Activated CD4-positive, alpha-beta memory T cell treated with anti-CD3 and anti-CD28 coated beads for 36 hours (primary cell): ENCODE data around the gene PMP22. TPM values are rescaled to one million over a fixed set of nuclear protein-coding genes. Genes with fewer than 3 reads are reported as not detected.

ENCODE experiments used
- CTCF ChIA-PET: fragments of 350-600 bp; sonication (Branson Sonifier 250); formaldehyde crosslinking; loops from one replicate; lab custom pipeline; 2021; ENCODE audit warnings: antibody characterized with exemption, inconsistent platforms; lab: Charles Lee
- POLR2A ChIA-PET: fragments of 350-600 bp; sonication (Branson Sonifier 250); formaldehyde crosslinking; loops from one replicate; lab custom pipeline; 2021; ENCODE audit warnings: antibody characterized with exemption; lab: Charles Lee
- DNase-seq: peaks from one replicate; pipeline ENCODE4 v3.0.0-alpha.2; 2020
- H3K27ac Mint-ChIP-seq: one replicate; pipeline ENCODE4 v1.8.0; 2021; ENCODE audit warnings: mixed read lengths
- H3K27me3 Mint-ChIP-seq: one replicate; pipeline ENCODE4 v1.8.0; 2021; ENCODE audit warnings: mixed read lengths
- H3K36me3 Mint-ChIP-seq: one replicate; pipeline ENCODE4 v1.8.0; 2021; ENCODE audit warnings: mixed read lengths
- H3K4me1 Mint-ChIP-seq: one replicate; pipeline ENCODE4 v1.8.0; 2021; ENCODE audit warnings: low read depth, mixed read lengths
- H3K4me3 Mint-ChIP-seq: one replicate; pipeline ENCODE4 v1.8.0; 2021; ENCODE audit warnings: mild to moderate bottlenecking, mixed read lengths
- H3K9me3 Mint-ChIP-seq: one replicate; pipeline ENCODE4 v1.8.0; 2021; ENCODE audit warnings: mixed read lengths
- intact Hi-C: fragments of 100-400 bp; cut with micrococcal nuclease; formaldehyde crosslinking; loops from one replicate; pipeline ENCODE4 v1.15.1; 2023
- total RNA-seq, 2 experiments: library from RNA; stranded (reverse); gene quantifications; one replicate each; pipeline ENCODE4 v1.2.3, GENCODE V29; 2021

The PMP22 gene
- total RNA-seq, 2 experiments from 2014 or later, result not detected

GRCh38 chr17:15240644-15241043 lies 24.5 kb downstream of the PMP22 start:
- intact Hi-C loops, result no loop called here
- Mint-ChIP-seq H3K9me3 (peaks cover 6% of the 10 kb centered on the region), H3K4me1 (peaks cover 9% of the 10 kb centered on the region), H3K27me3 (peaks cover 24% of the 10 kb centered on the region), H3K36me3 (no peaks in the 10 kb centered on the region), H3K4me3 (no peak overlapping the region), H3K27ac (no peak overlapping the region)
- DNase-seq, result no peak
- CTCF ChIA-PET, result interaction anchor here (1.3 kb wide), 1 partner anchor 17 kb away, joined by 3 read pairs; no protein-coding TSS in a partner anchor
- POLR2A ChIA-PET, result no interaction called here

- H3K27me3 Mint-ChIP-seq, result peaks cover 24% of the 10 kb centered on the region
- POLR2A ChIA-PET, result no interaction called here
- DNase-seq, result no peak
- no peak overlapping the region for H3K27ac Mint-ChIP-seq
- peaks cover 6% of the 10 kb centered on the region for H3K9me3 Mint-ChIP-seq
- peaks cover 9% of the 10 kb centered on the region for H3K4me1 Mint-ChIP-seq
- no peaks in the 10 kb centered on the region for H3K36me3 Mint-ChIP-seq
- intact Hi-C loops, result no loop called here
- no peak overlapping the region for H3K4me3 Mint-ChIP-seq
- CTCF ChIA-PET, result no interaction called here
Observed at GRCh38 chr17:15239491-15239890, 25.6 kb downstream of the PMP22 start.

DNA sequence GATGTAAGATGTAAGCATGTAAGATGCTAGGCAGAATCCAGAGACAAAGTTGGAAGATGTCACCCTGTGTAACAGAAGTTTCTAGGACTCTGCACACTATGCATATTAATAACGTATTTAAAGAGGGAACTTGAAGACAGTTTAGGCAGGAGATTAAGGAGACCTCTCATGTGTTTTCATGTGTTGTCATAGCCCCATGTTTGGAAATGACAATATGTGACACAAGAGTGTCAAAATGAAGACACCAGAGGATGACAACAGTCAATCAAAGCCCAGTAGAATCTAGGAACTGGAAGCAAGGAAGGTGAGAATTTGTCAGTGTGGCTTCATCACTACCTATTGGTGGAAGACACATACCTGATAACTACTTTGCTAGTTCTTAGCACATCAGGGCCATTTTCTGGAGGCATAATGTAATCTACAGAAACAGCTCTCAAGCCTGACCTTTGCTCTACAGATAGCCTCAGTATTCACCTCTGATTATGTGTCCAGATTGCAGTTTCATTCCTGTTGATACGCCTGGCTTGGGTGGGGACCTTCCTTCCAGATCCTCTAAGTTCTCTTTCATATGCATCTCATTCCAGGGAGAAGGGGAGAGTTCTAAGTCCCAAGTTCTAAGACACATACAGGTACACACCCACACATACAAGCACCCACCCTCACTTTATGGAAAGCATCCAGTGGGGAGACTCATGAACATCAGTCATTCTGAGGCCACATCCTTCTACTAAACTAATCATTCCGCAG lies 26.3 kb downstream of the PMP22 start:
- Mint-ChIP-seq H3K27me3 (peaks cover 24% of the 10 kb centered on the region), H3K36me3 (no peaks in the 10 kb centered on the region), H3K4me3 (no peak overlapping the region), H3K9me3 (peaks cover 6% of the 10 kb centered on the region), H3K4me1 (peaks cover 9% of the 10 kb centered on the region), H3K27ac (no peak overlapping the region)
- CTCF ChIA-PET, result no interaction called here
- no peak for DNase-seq
- intact Hi-C loops, result no loop called here
- POLR2A ChIA-PET, result no interaction called here

- POLR2A ChIA-PET, result no interaction called here
- Mint-ChIP-seq H3K27ac (no peak overlapping the region), H3K4me1 (peaks cover 9% of the 10 kb centered on the region)
Observed at GRCh38 chr17:15238057-15238456, 27.1 kb downstream of the PMP22 start.

DNA sequence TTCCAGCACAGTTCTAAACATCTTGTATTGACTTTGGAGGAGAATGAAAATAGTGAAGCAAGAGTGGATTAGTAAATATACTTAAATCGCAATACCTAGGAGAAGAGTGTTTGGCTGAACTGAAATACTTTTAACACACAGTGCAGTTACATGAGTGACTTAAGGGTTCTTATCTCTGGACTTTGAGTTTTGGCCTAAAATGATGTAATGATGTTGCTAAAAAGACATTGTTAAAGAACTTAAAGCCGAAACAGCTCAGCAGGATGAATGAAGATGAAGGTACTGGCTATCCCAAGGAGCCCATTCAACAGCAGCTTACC lies 28.1 kb downstream of the PMP22 start:
- ChIA-PET CTCF (interaction anchor here (0.9 to 1.1 kb wide), 2 partner anchors 20 to 24 kb away, joined by 3 to 4 read pairs; no protein-coding TSS in a partner anchor), POLR2A (no interaction called here)
- Mint-ChIP-seq H3K27ac (no peak overlapping the region), H3K4me1 (peaks cover 9% of the 10 kb centered on the region), H3K27me3 (peaks cover 21% of the 10 kb centered on the region), H3K36me3 (no peaks in the 10 kb centered on the region), H3K4me3 (no peak overlapping the region), H3K9me3 (no peaks in the 10 kb centered on the region)
- DNase-seq, result no peak
- intact Hi-C loops, result no loop called here

More at GRCh38 chr17:15238057-15238456, 27.1 kb downstream of the PMP22 start:
- CTCF ChIA-PET, result interaction anchor here (1.1 kb wide), 1 partner anchor 19 kb away, joined by 4 read pairs; no protein-coding TSS in a partner anchor
- peaks cover 6% of the 10 kb centered on the region for H3K9me3 Mint-ChIP-seq
- no peaks in the 10 kb centered on the region for H3K36me3 Mint-ChIP-seq
- no peak overlapping the region for H3K4me3 Mint-ChIP-seq
- intact Hi-C loops, result no loop called here
- H3K27me3 Mint-ChIP-seq, result peaks cover 24% of the 10 kb centered on the region
- no peak for DNase-seq

- no peak for DNase-seq
Observed at GRCh38 chr17:15236281-15237105, 28.6 kb downstream of the PMP22 start.

DNA sequence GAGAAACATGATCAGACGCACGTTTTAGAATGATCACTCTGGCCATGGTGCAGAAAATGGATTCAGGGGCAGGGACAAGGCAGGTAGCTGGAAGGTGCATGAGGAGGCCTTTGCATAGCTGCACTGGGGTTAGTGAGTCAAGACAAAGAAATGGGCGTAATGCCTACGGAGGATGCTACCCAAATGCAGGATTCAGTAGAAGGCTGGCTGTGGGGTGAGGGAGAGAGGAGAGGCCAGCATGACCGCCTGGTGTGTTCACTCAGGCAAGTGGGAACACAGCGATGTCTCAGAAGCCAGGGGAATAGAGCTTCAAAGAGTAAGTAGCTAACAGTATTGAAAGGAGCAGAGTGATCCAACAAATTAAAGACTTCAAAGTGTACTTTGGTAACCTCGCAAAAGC lies 31.2 kb downstream of the PMP22 start:
- no peak overlapping the region for H3K27ac Mint-ChIP-seq
- H3K4me3 Mint-ChIP-seq, result no peak overlapping the region
- POLR2A ChIA-PET, result no interaction called here
- no peaks in the 10 kb centered on the region for H3K36me3 Mint-ChIP-seq
- intact Hi-C loops, result no loop called here
- DNase-seq, result no peak
- H3K4me1 Mint-ChIP-seq, result peaks cover 9% of the 10 kb centered on the region
- CTCF ChIA-PET, result interaction anchor here (1.0 to 2.2 kb wide), 2 partner anchors 24 to 269 kb away, joined by 3 to 6 read pairs; no protein-coding TSS in a partner anchor
- H3K27me3 Mint-ChIP-seq, result peaks cover 15% of the 10 kb centered on the region
- H3K9me3 Mint-ChIP-seq, result no peaks in the 10 kb centered on the region

More at GRCh38 chr17:15236281-15237105, 28.6 kb downstream of the PMP22 start:
- Mint-ChIP-seq H3K27ac (no peak overlapping the region), H3K36me3 (no peaks in the 10 kb centered on the region), H3K4me1 (peaks cover 9% of the 10 kb centered on the region), H3K27me3 (peaks cover 21% of the 10 kb centered on the region), H3K9me3 (no peaks in the 10 kb centered on the region), H3K4me3 (no peak overlapping the region)
- intact Hi-C loops, result no loop called here
- CTCF ChIA-PET, result interaction anchor here (0.6 to 1.5 kb wide), 4 partner anchors 11 to 182 kb away, joined by 3 to 5 read pairs (median 3); no protein-coding TSS in a partner anchor
- POLR2A ChIA-PET, result no interaction called here

- Mint-ChIP-seq H3K36me3 (no peaks in the 10 kb centered on the region), H3K4me1 (peaks cover 9% of the 10 kb centered on the region), H3K9me3 (no peaks in the 10 kb centered on the region), H3K4me3 (no peak overlapping the region), H3K27me3 (peaks cover 10% of the 10 kb centered on the region), H3K27ac (no peak overlapping the region)
- intact Hi-C loops, result no loop called here
- peak; percentile 17 for DNase-seq
- ChIA-PET POLR2A (no interaction called here), CTCF (interaction anchor here (1.0 to 2.2 kb wide), 2 partner anchors 25 to 270 kb away, joined by 3 to 6 read pairs; no protein-coding TSS in a partner anchor)
Observed at GRCh38 chr17:15233022-15233805, 31.9 kb downstream of the PMP22 start.

GRCh38 chr17:15232517-15232915 lies 32.6 kb downstream of the PMP22 start:
- Mint-ChIP-seq H3K4me3 (no peak overlapping the region), H3K4me1 (peaks cover 9% of the 10 kb centered on the region), H3K36me3 (no peaks in the 10 kb centered on the region), H3K9me3 (no peaks in the 10 kb centered on the region), H3K27me3 (peaks cover 9% of the 10 kb centered on the region), H3K27ac (no peak overlapping the region)
- intact Hi-C loops, result no loop called here
- ChIA-PET CTCF (interaction anchor here (2.2 kb wide), 1 partner anchor 270 kb away, joined by 6 read pairs; no protein-coding TSS in a partner anchor), POLR2A (no interaction called here)
- no peak for DNase-seq

GRCh38 chr17:15231851-15232516 lies 33.1 kb downstream of the PMP22 start:
- Mint-ChIP-seq H3K9me3 (no peaks in the 10 kb centered on the region), H3K4me1 (peaks cover 9% of the 10 kb centered on the region), H3K4me3 (no peak overlapping the region), H3K36me3 (no peaks in the 10 kb centered on the region), H3K27ac (no peak overlapping the region), H3K27me3 (peaks cover 9% of the 10 kb centered on the region)
- POLR2A ChIA-PET, result no interaction called here
- DNase-seq, result no peak
- CTCF ChIA-PET, result interaction anchor here (2.2 kb wide), 1 partner anchor 271 kb away, joined by 6 read pairs; no protein-coding TSS in a partner anchor
- intact Hi-C loops, result no loop called here

DNA sequence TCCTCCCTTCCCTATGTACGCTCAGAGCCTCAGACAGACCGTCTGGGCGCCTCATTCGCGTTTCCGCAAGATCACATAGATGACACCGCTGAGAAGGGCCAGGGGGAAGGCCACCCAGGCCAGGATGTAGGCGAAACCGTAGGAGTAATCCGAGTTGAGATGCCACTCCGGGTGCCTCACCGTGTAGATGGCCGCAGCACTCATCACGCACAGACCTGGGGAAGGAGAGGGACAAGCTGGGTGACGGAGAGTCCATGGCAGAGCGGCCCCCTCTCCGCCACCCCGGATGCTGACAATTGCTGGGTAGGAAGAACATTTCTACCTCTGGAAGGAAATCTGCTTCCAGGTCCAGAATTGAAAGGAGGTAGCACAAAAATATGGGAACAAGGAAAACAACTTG lies 34.3 kb downstream of the PMP22 start:
- Mint-ChIP-seq H3K27me3 (peaks cover 5% of the 10 kb centered on the region), H3K4me3 (no peak overlapping the region), H3K9me3 (no peaks in the 10 kb centered on the region), H3K27ac (no peak overlapping the region), H3K4me1 (no peaks in the 10 kb centered on the region), H3K36me3 (no peaks in the 10 kb centered on the region)
- intact Hi-C loops, result no loop called here
- ChIA-PET POLR2A (no interaction called here), CTCF (no interaction called here)
- no peak for DNase-seq
